Fibroblast of lung (primary cell): ENCODE results near the gene RPS21.

ENCODE experiments used
- CTCF ChIP-seq, 2 donors: IDR thresholded peaks in 1 of 2; conservative IDR thresholded peaks in 1 of 2; 1 replicate in 1 of 2; 2 replicates in 1 of 2; pipeline ENCODE4 v1.5.1; 2011 to 2012; ENCODE audit warnings: low read length in 2 of 2, control low read depth in 1 of 2, inconsistent platforms in 1 of 2, low read depth in 1 of 2, mild to moderate bottlenecking in 1 of 2
- EZH2 ChIP-seq: IDR thresholded peaks from 2 replicates; pipeline ENCODE4 v1.5.1; 2012; ENCODE audit warnings: low read length, control low read depth, mild to moderate bottlenecking; ENCODE audit errors: missing control alignments

GRCh38 chr20:62407221-62407992, 20.5 kb downstream of the RPS21 start, which contains the start of gene CABLES2:
- TF ChIP-seq CTCF (conservative IDR thresholded peaks at IDR 0.05 in 1 of 2, IDR thresholded peaks at IDR 0.05 in 1 of 2; ENCODE audit: low read depth in 1 of 2, low read length in 2 of 2), result no peak
- TF ChIP-seq EZH2, result no peak
